Superior temporal gyrus (tissue), 1 donor: ENCODE results near the gene PDIA5.
"Not testable (repeated sequence)": the region's sequence is repeated elsewhere in the genome, so short reads cannot be mapped to it uniquely, and the experiment has no call there.

Experiments
- DNase-seq: peaks from one replicate; pipeline ENCODE4 v3.0.0-alpha.2; 2016; ENCODE audit errors: extremely low spot score

Gene PDIA5

GRCh38 chr3:123093696-123094095 lies 26.9 kb downstream of the PDIA5 start:
- DNase-seq: no peak

- no peak for DNase-seq
These were observed 27.9 kb downstream of the PDIA5 start for GRCh38 chr3:123094516-123095313.

GRCh38 chr3:123096126-123096525 lies 29.3 kb downstream of the PDIA5 start:
- no peak for DNase-seq

- DNase-seq: no peak
These were observed 29.9 kb downstream of the PDIA5 start for GRCh38 chr3:123096731-123097130.

- no peak for DNase-seq
These were observed 31.9 kb downstream of the PDIA5 start for GRCh38 chr3:123098426-123099330.

GRCh38 chr3:123099331-123100192 lies 32.7 kb downstream of the PDIA5 start:
- DNase-seq: no peak

GRCh38 chr3:123100193-123100776 lies 33.5 kb downstream of the PDIA5 start:
- no peak for DNase-seq

- no peak for DNase-seq
These were observed 35.4 kb downstream of the PDIA5 start for GRCh38 chr3:123102249-123102648.

- DNase-seq: no peak
These were observed 36.0 kb downstream of the PDIA5 start for GRCh38 chr3:123102826-123103225.

- no peak for DNase-seq
These were observed 37.7 kb downstream of the PDIA5 start for GRCh38 chr3:123104550-123104949.

- no peak for DNase-seq
These were observed 38.7 kb downstream of the PDIA5 start for GRCh38 chr3:123105201-123106189.

GRCh38 chr3:123110282-123110975 lies 43.6 kb downstream of the PDIA5 start:
- DNase-seq: no peak

GRCh38 chr3:123110976-123111615 lies 44.3 kb downstream of the PDIA5 start:
- no peak for DNase-seq

- DNase-seq: no peak
These were observed 44.8 kb downstream of the PDIA5 start for GRCh38 chr3:123111640-123112039.

GRCh38 chr3:123112232-123112631 lies 45.4 kb downstream of the PDIA5 start:
- no peak for DNase-seq

GRCh38 chr3:123112656-123113055 lies 45.8 kb downstream of the PDIA5 start:
- DNase-seq: not testable (repeated sequence)

- no peak for DNase-seq
These were observed 47.1 kb downstream of the PDIA5 start for GRCh38 chr3:123113889-123114450.

- DNase-seq: no peak
These were observed 49.3 kb downstream of the PDIA5 start for GRCh38 chr3:123116116-123116515.

- no peak for DNase-seq
These were observed 52.6 kb downstream of the PDIA5 start for GRCh38 chr3:123119388-123119787.
